ENCODE measurements around the gene GKN2.

GKN2 gene

GRCh38 chr2:68909793-68910674 is 42.7 kb downstream of the GKN2 start:
- TF ChIP-seq CTCF (IDR thresholded peaks at IDR 0.05): peak; percentile 67

GRCh38 chr2:68908392-68908970 is 44.2 kb downstream of the GKN2 start:
- TF ChIP-seq CTCF (IDR thresholded peaks at IDR 0.05): no peak

- no peak for TF ChIP-seq CTCF (IDR thresholded peaks at IDR 0.05)
These were observed 44.8 kb downstream of the GKN2 start for GRCh38 chr2:68907920-68908253.

- no peak for TF ChIP-seq CTCF (IDR thresholded peaks at IDR 0.05)
These were observed 45.3 kb downstream of the GKN2 start for GRCh38 chr2:68907232-68907919.

GRCh38 chr2:68906716-68907115 is 46.0 kb downstream of the GKN2 start:
- TF ChIP-seq CTCF (IDR thresholded peaks at IDR 0.05): no peak

GRCh38 chr2:68905116-68905515 is 47.6 kb downstream of the GKN2 start:
- TF ChIP-seq CTCF (IDR thresholded peaks at IDR 0.05): no peak

- no peak for TF ChIP-seq CTCF (IDR thresholded peaks at IDR 0.05)
These were observed 51.1 kb downstream of the GKN2 start for GRCh38 chr2:68901561-68901960.

Data from LNCAP (cell line).